ENCODE data around the gene MIAT. TPM values are rescaled to one million over a fixed set of nuclear protein-coding genes. Genes with fewer than 3 reads are reported as not detected.

The MIAT gene
- total RNA-seq, 4 donors from 2014 or later = 1.00 to 17.1 (median 3.0) TPM

GRCh38 chr22:26708256-26709009, 51.0 kb downstream of the MIAT start:
- WGBS, 2 donors (ENCODE audit: low coverage in 1 of 2) = 75 to 85% methylated on average over 3 to 7 of the region's 7 CpGs
- no peaks in the 10 kb centered on the region for H3K36me3 ChIP-seq
- in situ Hi-C loops (cut with MboI; ENCODE audit: low pct_ligation_motif_present in 1 of 4, low pct_unique_long_range_greater_than_20kb in 1 of 4, low sequenced_read_pairs in 3 of 4) = no loop called here

GRCh38 chr22:26709617-26710390, 52.4 kb downstream of the MIAT start:
- Histone ChIP-seq H3K4me1 (no peaks in the 10 kb centered on the region), H3K27me3 (no peaks in the 10 kb centered on the region), H3K36me3 (no peaks in the 10 kb centered on the region), H3K9me3 (peaks cover 0 to 4% of the 10 kb centered on the region in 2 donors), H3K4me3 (no peak overlapping the region), H3K27ac (peak overlapping the region in 1 of 4 donors; percentile 45)
- TF ChIP-seq POLR2A (IDR thresholded peaks at IDR 0.05) (no peak), EP300 (IDR thresholded peaks at IDR 0.05; ENCODE audit: low read depth) (no peak), CTCF (IDR thresholded peaks at IDR 0.05) (no peak), POLR2AphosphoS5 (IDR thresholded peaks at IDR 0.05) (no peak)
- WGBS, 2 donors (ENCODE audit: low coverage in 1 of 2) = 78 to 88% methylated on average over 1 to 3 of the region's 3 CpGs
- intact Hi-C loops (cut with DNase I; ENCODE audit: low total_unique reads) (no loop called here), in situ Hi-C loops (cut with MboI; ENCODE audit: low pct_ligation_motif_present in 1 of 4, low pct_unique_long_range_greater_than_20kb in 1 of 4, low sequenced_read_pairs in 3 of 4) (no loop called here)
- no peak for DNase-seq

More at GRCh38 chr22:26708256-26709009, 51.0 kb downstream of the MIAT start:
- intact Hi-C loops (cut with DNase I; ENCODE audit: low total_unique reads) = no loop called here
- no peaks in the 10 kb centered on the region for H3K27me3 ChIP-seq
- no peak overlapping the region for H3K4me3 ChIP-seq
- TF ChIP-seq POLR2A (IDR thresholded peaks at IDR 0.05) (no peak), POLR2AphosphoS5 (IDR thresholded peaks at IDR 0.05) (peak in 1 of 3 donors; percentile 18), CTCF (IDR thresholded peaks at IDR 0.05) (no peak), EP300 (IDR thresholded peaks at IDR 0.05; ENCODE audit: low read depth) (no peak)
- H3K27ac ChIP-seq = peak overlapping the region in 1 of 4 donors; percentile 45
- no peaks in the 10 kb centered on the region for H3K4me1 ChIP-seq
- DNase-seq = no peak
- H3K9me3 ChIP-seq = peaks cover 0 to 4% of the 10 kb centered on the region in 2 donors

DNA sequence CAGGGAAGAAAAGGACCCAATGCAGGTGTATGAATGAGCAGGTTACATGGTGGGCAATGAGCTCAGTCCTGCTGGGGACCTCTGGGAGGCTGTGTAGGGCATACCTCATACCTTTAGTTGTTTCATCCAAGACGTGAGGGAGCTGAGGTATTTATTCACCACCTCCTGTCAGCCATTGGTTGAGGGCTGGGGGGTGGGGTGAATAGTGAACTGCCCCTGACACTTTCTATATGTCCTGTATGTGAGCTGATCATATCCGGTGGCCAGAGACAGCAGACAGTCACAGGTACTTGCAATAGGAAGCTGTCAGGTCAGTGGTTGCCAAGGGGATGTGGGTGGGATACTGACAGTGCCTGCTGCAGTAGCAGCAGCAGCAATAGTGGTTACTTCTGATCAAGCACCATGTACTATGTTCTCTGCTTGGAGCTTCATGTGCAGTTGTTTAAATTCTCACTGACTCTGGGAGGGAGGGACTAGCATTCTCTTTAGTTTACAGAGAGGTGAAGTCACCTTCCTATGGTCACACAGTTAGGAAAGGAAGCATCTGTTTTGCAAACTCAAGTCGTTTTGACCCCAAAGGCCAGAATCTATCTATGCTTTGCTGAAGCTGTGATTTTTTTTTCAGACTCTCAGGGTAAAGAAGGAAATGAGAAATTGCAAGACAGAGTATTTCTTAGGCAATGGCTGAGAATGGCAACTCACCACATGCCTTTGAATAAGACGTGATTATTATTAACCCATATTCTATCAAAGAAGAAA, 54.0 kb downstream of the MIAT start:
- WGBS, 2 donors (ENCODE audit: low coverage in 1 of 2) = 20 to 80% methylated on average over 1 to 4 of the region's 4 CpGs
- H3K27ac ChIP-seq = no peak overlapping the region
- no peaks in the 10 kb centered on the region for H3K36me3 ChIP-seq
- H3K4me3 ChIP-seq = no peak overlapping the region
- peaks cover 0 to 4% of the 10 kb centered on the region in 2 donors for H3K9me3 ChIP-seq
- in situ Hi-C loops (cut with MboI; ENCODE audit: low pct_ligation_motif_present in 1 of 4, low pct_unique_long_range_greater_than_20kb in 1 of 4, low sequenced_read_pairs in 3 of 4) (no loop called here), intact Hi-C loops (cut with DNase I; ENCODE audit: low total_unique reads) (no loop called here)
- DNase-seq = peak; percentile 35
- H3K4me1 ChIP-seq = no peaks in the 10 kb centered on the region
- no peaks in the 10 kb centered on the region for H3K27me3 ChIP-seq
- TF ChIP-seq POLR2A (IDR thresholded peaks at IDR 0.05) (no peak), EP300 (IDR thresholded peaks at IDR 0.05; ENCODE audit: low read depth) (no peak), POLR2AphosphoS5 (IDR thresholded peaks at IDR 0.05) (no peak), CTCF (IDR thresholded peaks at IDR 0.05) (no peak)

DNA sequence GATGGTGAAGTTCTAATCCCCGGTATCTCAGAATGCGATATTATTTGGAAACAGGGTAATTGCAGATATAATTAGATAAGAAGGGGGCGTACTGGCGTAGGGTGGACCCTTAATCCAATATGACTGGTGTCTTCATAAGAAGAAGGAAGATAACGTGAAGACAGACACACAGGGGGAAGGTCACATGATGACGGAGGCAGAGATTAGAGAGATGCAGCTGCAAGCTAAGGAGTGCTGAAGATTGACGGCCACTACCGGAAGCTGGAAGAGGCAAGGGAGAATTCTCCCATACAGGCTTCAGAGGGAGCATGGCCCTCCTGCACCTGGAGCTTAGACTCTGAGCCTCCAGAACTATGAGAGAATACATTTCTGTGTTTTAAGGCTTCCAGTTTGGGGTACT, 54.8 kb downstream of the MIAT start:
- Histone ChIP-seq H3K4me1 (no peaks in the 10 kb centered on the region), H3K27me3 (no peaks in the 10 kb centered on the region), H3K4me3 (no peak overlapping the region), H3K9me3 (no peaks in the 10 kb centered on the region), H3K36me3 (no peaks in the 10 kb centered on the region), H3K27ac (no peak overlapping the region)
- DNase-seq = no peak
- 81 to 95% methylated on average over 8 of the region's 8 CpGs for WGBS, 2 donors (ENCODE audit: low coverage in 1 of 2)
- intact Hi-C loops (cut with DNase I; ENCODE audit: low total_unique reads) = no loop called here
- TF ChIP-seq CTCF (IDR thresholded peaks at IDR 0.05) = no peak
- no peak for TF ChIP-seq EP300 (IDR thresholded peaks at IDR 0.05; ENCODE audit: low read depth)
- no peak for TF ChIP-seq POLR2A (IDR thresholded peaks at IDR 0.05)
- TF ChIP-seq POLR2AphosphoS5 (IDR thresholded peaks at IDR 0.05) = no peak
- in situ Hi-C loops (cut with MboI; ENCODE audit: low pct_ligation_motif_present in 1 of 4, low pct_unique_long_range_greater_than_20kb in 1 of 4, low sequenced_read_pairs in 3 of 4) = no loop called here

Data from transverse colon (tissue), 4 donors.